HepG2 (cell line): Measurements from ENCODE around the gene TMTC4.

Experiments
- CHD2 ChIP-seq: IDR thresholded peaks from 2 replicates; pipeline ENCODE4 v1.6.1; 2011; ENCODE audit warnings: low read depth, low read length, improper control_type of control experiment
- CHD4 ChIP-seq: fragments of 200-600 bp; sonication (generic); IDR thresholded peaks from 2 replicates; pipeline ENCODE4 v1.7.0; 2017; ENCODE audit warnings: mild to moderate bottlenecking, low read length, borderline replicate concordance
- CREB1 ChIP-seq, 2 experiments: fragments of 450-650 bp in 1 of 2; IDR thresholded peaks; 2 replicates each; pipeline ENCODE4 v1.6.1; 2016 to 2017; ENCODE audit warnings: control low read depth in 1 of 2, mild to moderate bottlenecking in 1 of 2, missing compliant biosample characterization in 1 of 2, missing genetic modification characterization in 1 of 2
- POLR2A ChIP-seq, 2 experiments: IDR thresholded peaks; 2 replicates each; pipeline ENCODE4 v1.6.1; 2011; ENCODE audit warnings: low read depth in 2 of 2, low read length in 2 of 2, mild to moderate bottlenecking in 1 of 2, moderate library complexity in 1 of 2; ENCODE audit not compliant: insufficient read depth in 1 of 2
- TFDP2 ChIP-seq: sonication (generic); formaldehyde crosslinking; IDR thresholded peaks from 2 replicates; pipeline ENCODE4 v1.4.0; 2020; ENCODE audit warnings: missing genetic modification reagents
- ZFP36 ChIP-seq: fragments of 150-350 bp; IDR thresholded peaks from 2 replicates; pipeline ENCODE4 v1.6.1; 2018; ENCODE audit warnings: borderline replicate concordance, low read length, low read depth; ENCODE audit not compliant: partially characterized antibody
- ZNF776 ChIP-seq: sonication (generic); formaldehyde crosslinking; IDR thresholded peaks from 2 replicates; pipeline ENCODE4 v1.4.0; 2020; ENCODE audit warnings: mild to moderate bottlenecking, missing genetic modification reagents
- TF ChIP-seq, protein P1 (sequence below): sonication (generic); formaldehyde crosslinking; IDR thresholded peaks from 2 replicates; pipeline ENCODE4 v1.4.0; 2020; ENCODE audit warnings: missing genetic modification reagents, low read depth, mild to moderate bottlenecking, borderline replicate concordance

DNA sequence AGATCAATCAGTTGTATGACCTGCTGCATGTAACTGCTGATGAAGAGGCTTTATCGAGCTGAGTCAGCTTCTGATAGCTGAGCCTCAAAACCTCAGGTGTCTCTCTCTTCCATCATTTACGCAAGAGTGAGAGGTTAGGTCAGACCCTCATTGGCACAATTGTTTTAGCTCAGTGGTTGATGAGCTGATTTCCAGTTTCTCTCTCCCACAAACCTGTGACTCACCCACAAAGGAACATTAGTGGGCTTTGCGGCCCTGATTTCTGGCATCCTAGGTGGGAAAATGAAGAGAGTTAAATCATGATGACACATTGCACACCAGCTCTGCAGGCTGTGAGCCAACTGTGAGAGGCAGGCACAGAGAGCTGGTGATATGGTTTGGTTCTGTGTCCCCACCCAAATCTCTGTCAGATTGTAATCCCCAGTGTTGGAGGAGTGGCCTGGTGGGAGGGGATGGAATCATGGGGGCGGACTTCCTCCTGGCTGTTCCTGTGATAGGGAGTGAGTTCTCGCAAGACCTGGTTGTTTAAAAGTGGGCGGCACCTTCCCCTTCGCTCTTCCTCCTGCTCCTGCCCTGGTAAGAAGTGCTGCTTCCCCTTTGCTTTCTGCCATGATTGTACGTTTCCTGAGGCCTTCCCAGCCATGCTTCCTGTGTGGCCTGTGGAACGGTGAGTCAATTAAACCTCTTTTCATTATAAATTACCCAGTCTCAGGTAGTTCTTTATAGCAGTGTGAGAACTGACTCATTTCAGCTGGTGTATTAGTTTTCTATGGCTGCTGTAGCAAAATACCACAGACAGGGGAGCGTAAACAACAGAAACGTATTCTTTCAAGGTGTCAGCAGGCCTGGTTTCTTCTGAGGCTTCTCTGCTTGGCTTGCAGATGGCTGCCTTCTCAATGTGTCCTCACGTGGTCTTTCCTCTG, 33.5 kb upstream of the TMTC4 start:
- TF ChIP-seq POLR2A (IDR thresholded peaks at IDR 0.05; ENCODE audit: insufficient read depth in 1 of 2, low read depth in 2 of 2, low read length in 2 of 2) (no peak), CHD4 (no peak), TFDP2 (CRISPR knock-in tag) (no peak), CHD2 (no peak), CREB1 (IDR thresholded peaks at IDR 0.05) (no peak), CREB1 (CRISPR knock-in tag; IDR thresholded peaks at IDR 0.05) (no peak), ZFP36 (no peak), ZNF776 (no peak)
- TF ChIP-seq, protein P1, sequence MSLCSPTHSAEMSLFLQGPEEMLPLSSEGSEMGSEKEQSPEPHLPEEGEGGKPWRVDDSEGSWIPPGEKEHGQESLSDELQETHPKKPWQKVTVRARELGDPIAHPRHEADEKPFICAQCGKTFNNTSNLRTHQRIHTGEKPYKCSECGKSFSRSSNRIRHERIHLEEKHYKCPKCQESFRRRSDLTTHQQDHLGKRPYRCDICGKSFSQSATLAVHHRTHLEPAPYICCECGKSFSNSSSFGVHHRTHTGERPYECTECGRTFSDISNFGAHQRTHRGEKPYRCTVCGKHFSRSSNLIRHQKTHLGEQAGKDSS (CRISPR knock-in tag): no peak
